K562 (cell line): ENCODE measurements around the gene ATP1A3. TPM values are rescaled to one million over a fixed set of nuclear protein-coding genes. Genes with fewer than 3 reads are reported as not detected.

Experiments used
- ATAC-seq: fragments of 200-7000 bp; cut with Tn5 transposase; 3 replicates; pipeline ENCODE4 v1.9.1; 2020; ENCODE audit warnings: moderate library complexity
- BruUV-seq: library from RNA; stranded (reverse); fragments of 400-500 nt; replicated peaks from 2 replicates; lab custom pipeline; 2021; lab: Mats Ljungman, UMichigan
- CTCF ChIA-PET: fragments of 300-600 bp; formaldehyde crosslinking; extraction: SDS; loops from one replicate; lab custom pipeline; 2021; ENCODE audit warnings: low intra/inter-chr PET ratio; lab: Yijun Ruan, JAX
- POLR2A ChIA-PET: fragments of 300-600, 350-650 bp; sonication (Branson Sonifier 250); formaldehyde crosslinking; extraction: SDS; loops from one replicate; lab custom pipeline; 2021; ENCODE audit warnings: antibody characterized with exemption, inconsistent platforms; lab: Yijun Ruan, JAX
- DNase-seq, 4 experiments: peaks; one replicate each; pipeline versions ENCODE4 v3.0.0 to v3.0.0-alpha.2; 2011 to 2018; ENCODE audit warnings: low spot score in 3 of 4, mixed read lengths in 3 of 4; ENCODE audit errors: extremely low read depth in 1 of 4
- FAIRE-seq: peaks from 2 replicates; lab custom pipeline; 2011; peaks lifted over from hg19 to GRCh38; lab: Jason Lieb, UNC
- H2AFZ ChIP-seq: 2 replicates; pipeline ENCODE4 v1.6.0; 2011; ENCODE audit warnings: low read depth, low read length, control low read depth, inconsistent platforms
- H3K27ac ChIP-seq: fragments of 200-600 bp; 3 replicates; pipeline ENCODE4 v1.8.0; 2011; ENCODE audit warnings: low read depth, mild to moderate bottlenecking, control low read depth, inconsistent platforms, low read length, moderate library complexity, mixed read lengths; ENCODE audit errors: extremely low read depth
- H3K27me3 ChIP-seq, 2 experiments: fragments of 300-600 bp in 1 of 2; 2 replicates in 1 of 2; 3 replicates in 1 of 2; pipeline versions ENCODE4 v1.6.0 to v1.8.0; 2011; ENCODE audit warnings: inconsistent platforms in 2 of 2, low read length in 2 of 2, mild to moderate bottlenecking in 1 of 2, mixed read lengths in 1 of 2, moderate library complexity in 1 of 2; ENCODE audit not compliant: control insufficient read depth in 2 of 2, insufficient read depth in 2 of 2
- H3K36me3 ChIP-seq: fragments of 300-600 bp; 3 replicates; pipeline ENCODE4 v1.8.0; 2011; ENCODE audit warnings: mild to moderate bottlenecking, low read length, inconsistent platforms; ENCODE audit not compliant: control insufficient read depth, insufficient read depth
- H3K4me1 ChIP-seq, 2 experiments: fragments of 200-600 bp in 1 of 2; replicated peaks in 1 of 2; 2 replicates in 1 of 2; 3 replicates in 1 of 2; pipeline versions ENCODE4 v1.5.1 to v1.8.0; 2011; ENCODE audit warnings: inconsistent platforms in 2 of 2, low read length in 2 of 2, mild to moderate bottlenecking in 1 of 2, mixed read lengths in 1 of 2, moderate library complexity in 1 of 2; ENCODE audit not compliant: control insufficient read depth in 2 of 2, insufficient read depth in 2 of 2
- H3K4me2 ChIP-seq: 2 replicates; pipeline ENCODE4 v1.6.1; 2011; ENCODE audit warnings: low read length, control low read depth, inconsistent platforms, mixed read lengths; ENCODE audit not compliant: insufficient read depth
- H3K4me3 ChIP-seq: fragments of 200-600 bp; sonication (generic), shearing (Covaris generic); 2 replicates; pipeline ENCODE4 v1.5.1; 2016; ENCODE audit warnings: control low read depth, inconsistent platforms
- H3K79me2 ChIP-seq: fragments of 200-600 bp; 3 replicates; pipeline ENCODE4 v1.8.0; 2011; ENCODE audit warnings: low read length, inconsistent platforms; ENCODE audit not compliant: control insufficient read depth, insufficient read depth
- H3K9ac ChIP-seq, 2 experiments: 2 replicates each; pipeline versions ENCODE4 v1.6.0 to v1.6.1; 2011; ENCODE audit warnings: low read depth in 2 of 2, low read length in 2 of 2, control low read depth in 1 of 2, inconsistent platforms in 1 of 2, mild to moderate bottlenecking in 1 of 2, mixed read lengths in 1 of 2; ENCODE audit not compliant: insufficient read depth in 1 of 2
- H3K9me1 ChIP-seq: one replicate; pipeline ENCODE4 v1.6.0; 2011; ENCODE audit warnings: inconsistent platforms, mild to moderate bottlenecking, low read length, moderate library complexity; ENCODE audit not compliant: control insufficient read depth, insufficient read depth
- H3K9me3 ChIP-seq: replicated peaks from 2 replicates; pipeline ENCODE4 v1.5.1; 2011; ENCODE audit warnings: low read depth, low read length, inconsistent platforms; ENCODE audit not compliant: control insufficient read depth, insufficient read depth
- H4K20me1 ChIP-seq: replicated peaks from 2 replicates; pipeline ENCODE4 v1.6.1; 2011; ENCODE audit warnings: low read length, inconsistent platforms, mixed read lengths; ENCODE audit not compliant: control insufficient read depth, insufficient read depth
- ADNP ChIP-seq: fragments of 200-800 bp; sonication (Bioruptor generic); IDR thresholded peaks from 2 replicates; pipeline ENCODE4 v1.6.1; 2016; ENCODE audit warnings: missing genetic modification characterization, missing compliant biosample characterization
- AFF4 ChIP-seq: sonication (generic); formaldehyde crosslinking; IDR thresholded peaks from 2 replicates; pipeline ENCODE4 v1.8.0; 2023; ENCODE audit warnings: mild to moderate bottlenecking, missing genetic modification reagents
- ATF7 ChIP-seq: fragments of 450-650 bp; IDR thresholded peaks from 2 replicates; pipeline ENCODE4 v1.7.1; 2014; ENCODE audit warnings: mild to moderate bottlenecking, moderate library complexity
- BCOR ChIP-seq: fragments of 450-650 bp; IDR thresholded peaks from 2 replicates; pipeline ENCODE4 v1.6.1; 2016
- DEAF1 ChIP-seq: fragments of 450-650 bp; formaldehyde crosslinking; IDR thresholded peaks from 2 replicates; pipeline ENCODE4 v1.4.0; 2020; ENCODE audit warnings: mild to moderate bottlenecking, moderate library complexity
- E2F3 ChIP-seq: fragments of 250-450 bp; sonication (Bioruptor Pico); IDR thresholded peaks from 2 replicates; pipeline ENCODE4 v1.4.0; 2020; ENCODE audit warnings: mild to moderate bottlenecking
- FIP1L1 ChIP-seq: fragments of 200-400 bp; formaldehyde crosslinking; IDR thresholded peaks from 2 replicates; pipeline ENCODE4 v1.6.1; 2018; ENCODE audit warnings: mild to moderate bottlenecking, low read depth, low read length; ENCODE audit not compliant: poor library complexity, severe bottlenecking
- MEF2D ChIP-seq: conservative IDR thresholded peaks from 2 replicates; pipeline ENCODE4 v1.6.1; 2016; ENCODE audit warnings: low read depth, missing genetic modification characterization, missing compliant biosample characterization
- PML ChIP-seq: IDR thresholded peaks from 2 replicates; pipeline ENCODE4 v1.6.1; 2012; ENCODE audit warnings: low read length, inconsistent platforms
- POLR2H ChIP-seq: IDR thresholded peaks from 2 replicates; pipeline ENCODE4 v1.6.1; 2016; ENCODE audit warnings: missing genetic modification characterization, low read depth, mild to moderate bottlenecking, control low read depth, missing compliant biosample characterization, moderate library complexity
- RBM25 ChIP-seq: fragments of 200-400 bp; formaldehyde crosslinking; IDR thresholded peaks from 2 replicates; pipeline ENCODE4 v1.6.1; 2018; ENCODE audit warnings: low read length, low read depth, moderate library complexity; ENCODE audit not compliant: severe bottlenecking
- SNIP1 ChIP-seq: fragments of 450-650 bp; IDR thresholded peaks from 2 replicates; pipeline ENCODE4 v1.7.1; 2017; ENCODE audit warnings: low read depth, mild to moderate bottlenecking
- ZNF444 ChIP-seq: fragments of 250-450 bp; sonication (Bioruptor Pico); IDR thresholded peaks from 2 replicates; pipeline ENCODE4 v1.4.0; 2020; ENCODE audit warnings: mild to moderate bottlenecking, moderate library complexity
- WGBS: fragments of 100-300 bp; shearing (Covaris generic); methylation state at CpG from one replicate; pipeline ENCODE4 v1.1.6; 2016; ENCODE audit warnings: low coverage, mixed read lengths; ENCODE audit not compliant: insufficient coverage; ENCODE audit errors: missing lambda C conversion rate; 5-methylcytosine and 5-hydroxymethylcytosine counted together
- in situ Hi-C: fragments of 300-500 bp; cut with MboI; formaldehyde crosslinking; loops from 4 replicates; pipeline ENCODE4 v1.15.0; 2018; ENCODE audit warnings: inconsistent platforms, mixed read lengths
- intact Hi-C: fragments of 100-400 bp; cut with micrococcal nuclease; formaldehyde crosslinking; loops from 2 replicates; pipeline ENCODE4 v1.14.2; 2022
- polyA plus RNA-seq, 8 experiments: library from polyadenylated mRNA; depleted of rRNA in 4 of 8; stranded (reverse) in 5 of 8; unstranded in 3 of 8; fragments of >200 nt; fragmentation: Nextera tagmentation in 2 of 8; fragmentation: Illumina TruSeq in 1 of 8; extraction: Ambion mirVana in 2 of 8; extraction: Trizol in 1 of 8; gene quantifications; 2 replicates each; pipeline versions ENCODE4 v1.2.1 to v1.2.3, GENCODE V29; 2011 to 2014; ENCODE audit warnings: inconsistent platforms in 1 of 8, missing spikeins in 1 of 8
- total RNA-seq, 7 experiments: library from RNA; depleted of rRNA in 6 of 7; stranded (reverse); fragments of >200 nt in 6 of 7; fragmentation: Illumina TruSeq in 2 of 7; extraction: Trizol in 2 of 7; gene quantifications; 2 replicates each; pipeline versions ENCODE4 v1.2.1 to v1.2.3, GENCODE V29; 2011 to 2021; ENCODE audit warnings: low replicate concordance in 1 of 7
- TF ChIP-seq, protein P1 (sequence below): sonication (generic); formaldehyde crosslinking; IDR thresholded peaks from 2 replicates; pipeline ENCODE4 v1.8.0; 2022; ENCODE audit warnings: missing genetic modification reagents, mild to moderate bottlenecking, borderline replicate concordance
- TF ChIP-seq, protein P2 (sequence below), 2 experiments: fragments of 450-650 bp; IDR thresholded peaks; 2 replicates each; pipeline ENCODE4 v1.6.1; 2016

The ATP1A3 gene
- total and polyA plus RNA-seq, 9 of the 15 experiments (the other 6 are each of a cell fraction or from before 2014, with no cell fraction given), result 0.03 to 1.0 (median 0.17) TPM; not detected in 3

- Histone ChIP-seq H3K27me3 (peaks cover 0 to 10% of the 10 kb centered on the region in 2 experiments; a peak in 4 of 5 replicates), H3K27ac (no peak overlapping the region), H2AFZ (no peak overlapping the region), H3K9me1 (no peaks in the 10 kb centered on the region), H3K79me2 (no peaks in the 10 kb centered on the region), H3K4me3 (no peak overlapping the region), H3K9ac (peak overlapping the region in 1 of 2 experiments; percentile 23; a peak in 1 of 4 replicates), H3K9me3 (no peaks in the 10 kb centered on the region; the same call in 1 of the 2 replicates), H3K36me3 (no peaks in the 10 kb centered on the region), H3K4me2 (no peak overlapping the region), H4K20me1 (no peaks in the 10 kb centered on the region), H3K4me1 (peaks cover 6 to 34% of the 10 kb centered on the region in 2 experiments; a peak in 4 of 5 replicates)
- no TSS peak for BruUV-seq
- in situ Hi-C loops (no loop called here), intact Hi-C loops (no loop called here)
- FAIRE-seq (no peak), DNase-seq (peak in 1 of 4 experiments; percentile 34), ATAC-seq (no peak)
- ChIA-PET CTCF (no interaction called here), POLR2A (no interaction called here)
- 0% methylated on average over 6 of the region's 6 CpGs for WGBS
- TF ChIP-seq, protein P1, sequence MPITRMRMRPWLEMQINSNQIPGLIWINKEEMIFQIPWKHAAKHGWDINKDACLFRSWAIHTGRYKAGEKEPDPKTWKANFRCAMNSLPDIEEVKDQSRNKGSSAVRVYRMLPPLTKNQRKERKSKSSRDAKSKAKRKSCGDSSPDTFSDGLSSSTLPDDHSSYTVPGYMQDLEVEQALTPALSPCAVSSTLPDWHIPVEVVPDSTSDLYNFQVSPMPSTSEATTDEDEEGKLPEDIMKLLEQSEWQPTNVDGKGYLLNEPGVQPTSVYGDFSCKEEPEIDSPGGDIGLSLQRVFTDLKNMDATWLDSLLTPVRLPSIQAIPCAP (CRISPR knock-in tag), result no peak
- TF ChIP-seq, protein P2, sequence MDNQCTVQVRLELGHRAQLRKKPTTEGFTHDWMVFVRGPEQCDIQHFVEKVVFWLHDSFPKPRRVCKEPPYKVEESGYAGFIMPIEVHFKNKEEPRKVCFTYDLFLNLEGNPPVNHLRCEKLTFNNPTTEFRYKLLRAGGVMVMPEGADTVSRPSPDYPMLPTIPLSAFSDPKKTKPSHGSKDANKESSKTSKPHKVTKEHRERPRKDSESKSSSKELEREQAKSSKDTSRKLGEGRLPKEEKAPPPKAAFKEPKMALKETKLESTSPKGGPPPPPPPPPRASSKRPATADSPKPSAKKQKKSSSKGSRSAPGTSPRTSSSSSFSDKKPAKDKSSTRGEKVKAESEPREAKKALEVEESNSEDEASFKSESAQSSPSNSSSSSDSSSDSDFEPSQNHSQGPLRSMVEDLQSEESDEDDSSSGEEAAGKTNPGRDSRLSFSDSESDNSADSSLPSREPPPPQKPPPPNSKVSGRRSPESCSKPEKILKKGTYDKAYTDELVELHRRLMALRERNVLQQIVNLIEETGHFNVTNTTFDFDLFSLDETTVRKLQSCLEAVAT (IDR thresholded peaks at IDR 0.05), result no peak
- no peak for TF ChIP-seq FIP1L1
- TF ChIP-seq ZNF444, result no peak
- TF ChIP-seq MEF2D (tag), result no peak
- no peak for TF ChIP-seq POLR2H (tag)
- TF ChIP-seq E2F3, result no peak
- TF ChIP-seq PML, result no peak
- peak; percentile 85 for TF ChIP-seq ADNP (tag)
- TF ChIP-seq ATF7, result no peak
- no peak for TF ChIP-seq SNIP1
- TF ChIP-seq BCOR, result peak; percentile 96
- TF ChIP-seq DEAF1 (CRISPR knock-in tag), result no peak
- peak; percentile 93 for TF ChIP-seq RBM25
- no peak for TF ChIP-seq AFF4 (CRISPR knock-in tag)
Observed at GRCh38 chr19:41923045-41923788, 70.8 kb downstream of the ATP1A3 start.
